ENCODE data around the gene BTBD16.

GRCh38 chr10:122263971-122264370 lies 7.1 kb upstream of the BTBD16 start:
- TF ChIP-seq TARDBP (IDR thresholded peaks at IDR 0.05): no peak
- TF ChIP-seq BHLHE40 (IDR thresholded peaks at IDR 0.05; ENCODE audit: borderline replicate concordance): no peak
- no peak for TF ChIP-seq LEF1 (IDR thresholded peaks at IDR 0.05; ENCODE audit: borderline replicate concordance)
- no peak for TF ChIP-seq FOXM1 (IDR thresholded peaks at IDR 0.05; ENCODE audit: borderline replicate concordance)

Data from HEK293T (cell line).